Esophagus squamous epithelium (tissue), 5 donors: ENCODE data around the gene EPC2. TPM values are rescaled to one million over a fixed set of nuclear protein-coding genes. Genes with fewer than 3 reads are reported as not detected.

Experiments used
- DNase-seq: peaks from one replicate; lab custom pipeline; 2025; lab: John Stamatoyannopoulos, UW
- H3K27ac ChIP-seq, 4 donors: fragments of 200-600 bp; sonication (generic); one replicate each; pipeline ENCODE4 v1.5.1; 2016 to 2019; ENCODE audit warnings: mild to moderate bottlenecking in 1 of 4
- H3K27me3 ChIP-seq, 4 donors: fragments of 200-600 bp; sonication (generic); 1 replicate in 3 of 4; 2 replicates in 1 of 4; pipeline versions ENCODE4 v1.5.1 to v1.6.0; 2017 to 2021; ENCODE audit warnings: antibody characterized with exemption in 1 of 4
- H3K36me3 ChIP-seq, 3 donors: fragments of 200-600 bp; sonication (generic); one replicate each; pipeline ENCODE4 v1.5.1; 2016 to 2019
- H3K4me1 ChIP-seq, 3 donors: fragments of 200-600 bp; sonication (generic); one replicate each; pipeline ENCODE4 v1.5.1; 2017 to 2019
- H3K4me3 ChIP-seq, 4 donors: fragments of 200-600 bp; sonication (generic); 1 replicate in 3 of 4; 2 replicates in 1 of 4; pipeline ENCODE4 v1.5.1; 2016 to 2019; ENCODE audit warnings: mild to moderate bottlenecking in 2 of 4, moderate library complexity in 1 of 4
- H3K9me3 ChIP-seq, 3 donors: fragments of 200-600 bp; sonication (generic); one replicate each; pipeline ENCODE4 v1.5.1; 2016 to 2019
- CTCF ChIP-seq, 6 experiments: fragments of 450-650 bp in 4 of 6; fragments of 200-600 bp in 2 of 6; sonication (generic) in 2 of 6; IDR thresholded peaks; one replicate each; pipeline ENCODE4 v1.5.1; 2016 to 2019; ENCODE audit warnings: antibody characterized with exemption in 6 of 6, mild to moderate bottlenecking in 4 of 6, moderate library complexity in 4 of 6
- POLR2A ChIP-seq, 4 donors: fragments of 450-650 bp; IDR thresholded peaks; one replicate each; pipeline ENCODE4 v1.6.1; 2017; ENCODE audit warnings: antibody characterized with exemption in 4 of 4, mild to moderate bottlenecking in 4 of 4, moderate library complexity in 3 of 4
- WGBS, 2 donors: methylation state at CpG; one replicate each; pipeline ENCODE4 v1.1.5; 2018; 5-methylcytosine and 5-hydroxymethylcytosine counted together
- intact Hi-C: fragments of 100-400 bp; cut with DNase I; formaldehyde crosslinking; loops from one replicate; pipeline ENCODE4 v1.15.0; 2022
- total RNA-seq, 4 donors: library from RNA; depleted of rRNA; stranded (reverse); fragments of >200 nt; gene quantifications; one replicate each; pipeline ENCODE4 v1.1.0, GENCODE V29; 2016
- donor health status: DM: yes; HTN: yes; CAD: no.

Gene EPC2
- 10 to 100 TPM; 10.6 to 29.2 (median 15.4) TPM for total RNA-seq

- Histone ChIP-seq H3K27me3 (peaks cover 0 to 16% (median 0%) of the 10 kb centered on the region in 4 donors), H3K27ac (peak within 1 kb of the TSS; percentile 95 to 100 (median 100)), H3K4me1 (peaks cover 0 to 49% (median 19%) of the 10 kb centered on the region in 3 donors), H3K4me3 (peak within 1 kb of the TSS; percentile 83 to 92 (median 88)), H3K36me3 (no peaks in the 10 kb centered on the region), H3K9me3 (no peaks in the 10 kb centered on the region)
- intact Hi-C loops: no loop called here
- peak; percentile 27 for DNase-seq
- WGBS, 2 donors: 0 to 1% methylated on average over 20 to 32 of the region's 94 CpGs
- TF ChIP-seq POLR2A (IDR thresholded peaks at IDR 0.05) (peak in 1 of 4 donors; percentile 59), CTCF (IDR thresholded peaks at IDR 0.05) (no peak)
Observed at GRCh38 chr2:148643998-148644882, at the start of gene EPC2. Gene EPC2 (plus strand): TSS chr2:148644751. CDS start chr2:148645018, 267 bp downstream.

GRCh38 chr2:148596018-148596417, 48.5 kb upstream of the EPC2 start:
- H3K4me1 ChIP-seq: peaks cover 0 to 7% (median 0%) of the 10 kb centered on the region in 3 donors
- DNase-seq: no peak
- intact Hi-C loops: no loop called here
- no peaks in the 10 kb centered on the region for H3K36me3 ChIP-seq
- H3K27ac ChIP-seq: no peak overlapping the region
- TF ChIP-seq CTCF (IDR thresholded peaks at IDR 0.05) (no peak), POLR2A (IDR thresholded peaks at IDR 0.05) (no peak)
- no peak overlapping the region for H3K4me3 ChIP-seq
- H3K27me3 ChIP-seq: peaks cover 0 to 11% (median 0%) of the 10 kb centered on the region in 4 donors
- WGBS, 2 donors: 69 to 80% methylated on average over 2 of the region's 4 CpGs
- peaks cover 0 to 11% (median 0%) of the 10 kb centered on the region in 3 donors for H3K9me3 ChIP-seq

- TF ChIP-seq POLR2A (IDR thresholded peaks at IDR 0.05): no peak
- no peak for DNase-seq
- WGBS, 2 donors: 62 to 63% methylated on average over 3 to 4 of the region's 4 CpGs
- Histone ChIP-seq H3K4me3 (no peak overlapping the region), H3K27ac (no peak overlapping the region), H3K4me1 (peaks cover 0 to 3% (median 0%) of the 10 kb centered on the region in 3 donors), H3K36me3 (no peaks in the 10 kb centered on the region), H3K9me3 (peaks cover 0 to 11% (median 0%) of the 10 kb centered on the region in 3 donors), H3K27me3 (peaks cover 0 to 11% (median 0%) of the 10 kb centered on the region in 4 donors)
- intact Hi-C loops: no loop called here
Observed at GRCh38 chr2:148599109-148599991, 45.2 kb upstream of the EPC2 start.

- Histone ChIP-seq H3K36me3 (no peaks in the 10 kb centered on the region), H3K27ac (no peak overlapping the region), H3K27me3 (peaks cover 0 to 11% (median 0%) of the 10 kb centered on the region in 4 donors), H3K4me3 (no peak overlapping the region), H3K9me3 (peaks cover 0 to 11% (median 0%) of the 10 kb centered on the region in 3 donors), H3K4me1 (no peaks in the 10 kb centered on the region)
- 60 to 78% methylated on average over 9 to 10 of the region's 10 CpGs for WGBS, 2 donors
- intact Hi-C loops: no loop called here
- TF ChIP-seq CTCF (IDR thresholded peaks at IDR 0.05) (no peak), POLR2A (IDR thresholded peaks at IDR 0.05) (no peak)
- DNase-seq: no peak
Observed at GRCh38 chr2:148602885-148603561, 41.5 kb upstream of the EPC2 start.

- 27 to 53% methylated on average over 3 of the region's 3 CpGs for WGBS, 2 donors
- Histone ChIP-seq H3K9me3 (peaks cover 0 to 11% (median 0%) of the 10 kb centered on the region in 3 donors), H3K4me1 (no peaks in the 10 kb centered on the region), H3K36me3 (no peaks in the 10 kb centered on the region), H3K4me3 (no peak overlapping the region), H3K27ac (no peak overlapping the region), H3K27me3 (peaks cover 0 to 11% (median 0%) of the 10 kb centered on the region in 4 donors)
- intact Hi-C loops: no loop called here
- TF ChIP-seq CTCF (IDR thresholded peaks at IDR 0.05): no peak
- no peak for TF ChIP-seq POLR2A (IDR thresholded peaks at IDR 0.05)
- DNase-seq: no peak
Observed at GRCh38 chr2:148603562-148603920, 41.0 kb upstream of the EPC2 start.
